ENCODE results near the gene BAIAP3.

Gene BAIAP3

DNA sequence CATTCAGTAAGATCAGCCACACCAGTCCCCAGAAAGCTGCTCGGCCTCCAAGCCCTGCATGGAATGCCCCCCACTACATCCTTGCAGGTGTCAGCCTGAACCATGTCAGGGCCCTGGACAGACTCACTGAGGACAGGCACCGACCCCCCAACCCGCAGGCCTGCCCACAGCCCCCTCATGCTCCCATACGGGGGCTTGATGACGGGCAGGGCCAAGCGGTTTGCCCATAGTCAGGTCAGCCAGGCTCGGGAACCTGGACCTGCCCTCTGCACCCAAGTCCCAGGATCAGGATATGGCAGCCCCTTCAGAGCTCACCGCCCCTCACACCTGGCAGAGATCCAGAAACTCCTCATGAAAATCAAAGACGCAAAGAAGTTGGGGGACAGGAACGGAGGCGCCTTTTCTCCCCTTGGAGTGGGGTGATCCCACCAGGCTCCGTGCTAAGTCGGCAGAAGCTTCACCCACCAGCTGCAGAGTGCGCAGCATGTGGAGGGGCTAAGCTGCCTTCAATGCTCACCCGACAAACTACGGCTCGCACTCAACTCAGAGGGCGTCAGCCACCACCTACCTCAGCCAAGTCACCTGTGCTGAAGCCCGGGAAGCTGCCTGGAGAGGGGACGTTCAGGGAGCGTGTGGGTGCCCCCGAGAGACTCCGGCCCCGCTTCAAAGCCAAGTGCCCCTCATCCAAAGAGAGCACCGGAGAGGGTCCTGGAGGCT lies 44.8 kb downstream of the BAIAP3 start:
- Histone ChIP-seq H2BK5ac (ENCODE audit: low read length) (no peak overlapping the region), H2BK15ac (replicated peaks; ENCODE audit: low read depth) (no peak overlapping the region), H3K27ac (ENCODE audit: low read depth, low read length) (no peak overlapping the region), H4K8ac (ENCODE audit: low read depth, low read length) (no peak overlapping the region), H4K5ac (ENCODE audit: low read length) (no peak overlapping the region), H2AK5ac (ENCODE audit: low read length) (no peak overlapping the region), H3K9ac (ENCODE audit: low read length) (peak overlapping the region; percentile 97), H3K56ac (ENCODE audit: low read length) (peak overlapping the region; percentile 98), H3K4me3 (ENCODE audit: low read length) (peak overlapping the region; percentile 70), H3K79me1 (ENCODE audit: low read length) (peaks cover 17% of the 10 kb centered on the region), H3K4me2 (ENCODE audit: low read length) (peak overlapping the region; percentile 90), H3K79me2 (ENCODE audit: control insufficient read depth, insufficient read depth, low read length) (peaks cover 16% of the 10 kb centered on the region), H3K27me3 (ENCODE audit: insufficient read depth, low read length, poor library complexity) (no peaks in the 10 kb centered on the region), H3K4ac (ENCODE audit: low read depth, low read length) (no peak overlapping the region), H3K23ac (ENCODE audit: low read length) (peak overlapping the region; percentile 32), H2BK120ac (ENCODE audit: low read depth, low read length) (no peak overlapping the region), H3K36me3 (ENCODE audit: control insufficient read depth, insufficient read depth, low read length) (no peaks in the 10 kb centered on the region), H3K4me1 (ENCODE audit: control insufficient read depth, low read depth, low read length) (no peaks in the 10 kb centered on the region), H3K18ac (ENCODE audit: low read length) (no peak overlapping the region)
- WGBS (ENCODE audit: extremely low coverage, insufficient coverage, low lambda C conversion rate): no CpG with 5 or more reads among the region's 25 CpGs
- DNase-seq: no peak

DNA sequence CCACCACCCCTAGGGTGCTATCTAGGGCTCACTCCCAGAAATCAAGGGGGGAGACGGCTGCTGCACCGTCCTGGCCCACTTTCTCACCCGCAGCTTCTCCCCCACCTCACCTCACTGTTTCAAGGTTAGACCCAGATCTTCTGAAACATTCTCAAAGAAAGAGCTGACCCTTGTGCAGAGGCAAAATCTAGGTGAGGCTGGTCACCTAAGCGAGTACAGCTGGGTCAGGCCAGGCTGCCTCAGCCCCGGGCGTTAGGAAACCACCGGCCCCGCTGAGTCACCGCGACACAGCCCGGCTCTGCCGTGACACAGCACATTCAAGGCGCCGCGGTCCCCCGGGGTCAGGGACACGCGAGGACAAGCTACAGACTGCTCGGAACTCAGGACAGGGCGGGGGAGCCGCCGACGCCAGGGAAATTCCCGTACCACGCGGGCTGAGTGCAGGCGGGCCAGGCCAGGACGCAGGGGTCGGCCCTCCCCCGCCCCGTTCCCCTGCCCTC lies 45.4 kb downstream of the BAIAP3 start:
- Histone ChIP-seq H4K5ac (ENCODE audit: low read length) (no peak overlapping the region), H3K4me2 (ENCODE audit: low read length) (peak overlapping the region; percentile 90), H3K79me2 (ENCODE audit: control insufficient read depth, insufficient read depth, low read length) (peaks cover 16% of the 10 kb centered on the region), H3K27me3 (ENCODE audit: insufficient read depth, low read length, poor library complexity) (no peaks in the 10 kb centered on the region), H2AK5ac (ENCODE audit: low read length) (no peak overlapping the region), H3K9ac (ENCODE audit: low read length) (peak overlapping the region; percentile 97), H3K27ac (ENCODE audit: low read depth, low read length) (peak overlapping the region; percentile 77), H3K36me3 (ENCODE audit: control insufficient read depth, insufficient read depth, low read length) (no peaks in the 10 kb centered on the region), H3K79me1 (ENCODE audit: low read length) (peaks cover 17% of the 10 kb centered on the region), H3K4ac (ENCODE audit: low read depth, low read length) (peak overlapping the region; percentile 96), H2BK15ac (replicated peaks; ENCODE audit: low read depth) (no peak overlapping the region), H3K23ac (ENCODE audit: low read length) (peak overlapping the region; percentile 32), H3K4me3 (ENCODE audit: low read length) (peak overlapping the region; percentile 70), H2BK5ac (ENCODE audit: low read length) (no peak overlapping the region), H3K4me1 (ENCODE audit: control insufficient read depth, low read depth, low read length) (no peaks in the 10 kb centered on the region), H2BK120ac (ENCODE audit: low read depth, low read length) (peak overlapping the region; percentile 82), H3K56ac (ENCODE audit: low read length) (peak overlapping the region; percentile 98), H4K8ac (ENCODE audit: low read depth, low read length) (no peak overlapping the region), H3K18ac (ENCODE audit: low read length) (peak overlapping the region; percentile 84)
- no CpG with 5 or more reads among the region's 31 CpGs for WGBS (ENCODE audit: extremely low coverage, insufficient coverage, low lambda C conversion rate)
- DNase-seq: peak; percentile 66

GRCh38 chr16:1379304-1380076 lies 46.0 kb downstream of the BAIAP3 start:
- DNase-seq: peak; percentile 69
- H3K4me1 ChIP-seq (ENCODE audit: control insufficient read depth, low read depth, low read length): no peaks in the 10 kb centered on the region

DNA sequence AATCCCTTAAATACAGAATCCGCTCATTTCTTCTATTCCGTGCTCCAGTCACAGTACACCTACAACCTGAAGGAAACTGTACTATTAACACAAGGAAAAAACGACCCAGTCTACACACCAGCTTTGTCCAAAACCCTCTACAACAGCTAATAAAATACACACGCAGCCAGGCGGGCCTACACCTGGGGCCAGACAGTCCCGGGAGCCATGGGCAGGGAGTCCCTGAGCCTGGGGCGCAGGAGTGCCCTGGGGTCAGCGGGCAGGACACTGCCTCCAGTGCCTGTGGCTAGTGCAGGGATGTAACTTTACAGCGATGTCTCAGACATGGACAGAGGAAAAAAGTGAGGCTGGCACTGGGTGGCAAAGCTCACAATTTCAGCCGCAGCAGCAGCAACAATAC lies 46.8 kb downstream of the BAIAP3 start:
- Histone ChIP-seq H3K18ac (ENCODE audit: low read length) (no peak overlapping the region), H4K5ac (ENCODE audit: low read length) (no peak overlapping the region), H2BK5ac (ENCODE audit: low read length) (no peak overlapping the region), H3K79me2 (ENCODE audit: control insufficient read depth, insufficient read depth, low read length) (peaks cover 16% of the 10 kb centered on the region), H2BK120ac (ENCODE audit: low read depth, low read length) (no peak overlapping the region), H3K27ac (ENCODE audit: low read depth, low read length) (no peak overlapping the region), H3K56ac (ENCODE audit: low read length) (peak overlapping the region; percentile 62), H3K27me3 (ENCODE audit: insufficient read depth, low read length, poor library complexity) (no peaks in the 10 kb centered on the region), H4K8ac (ENCODE audit: low read depth, low read length) (no peak overlapping the region), H3K4me1 (ENCODE audit: control insufficient read depth, low read depth, low read length) (no peaks in the 10 kb centered on the region), H3K4me2 (ENCODE audit: low read length) (peak overlapping the region; percentile 45), H3K4ac (ENCODE audit: low read depth, low read length) (no peak overlapping the region), H2BK15ac (replicated peaks; ENCODE audit: low read depth) (no peak overlapping the region), H3K9ac (ENCODE audit: low read length) (peak overlapping the region; percentile 32), H3K4me3 (ENCODE audit: low read length) (no peak overlapping the region), H3K23ac (ENCODE audit: low read length) (no peak overlapping the region), H3K36me3 (ENCODE audit: control insufficient read depth, insufficient read depth, low read length) (no peaks in the 10 kb centered on the region), H2AK5ac (ENCODE audit: low read length) (no peak overlapping the region), H3K79me1 (ENCODE audit: low read length) (peaks cover 17% of the 10 kb centered on the region)
- no peak for DNase-seq
- no CpG with 5 or more reads among the region's 10 CpGs for WGBS (ENCODE audit: extremely low coverage, insufficient coverage, low lambda C conversion rate)

More at GRCh38 chr16:1379304-1380076, 46.0 kb downstream of the BAIAP3 start:
- H3K27ac ChIP-seq (ENCODE audit: low read depth, low read length): peak overlapping the region; percentile 77
- peaks cover 16% of the 10 kb centered on the region for H3K79me2 ChIP-seq (ENCODE audit: control insufficient read depth, insufficient read depth, low read length)
- H2BK120ac ChIP-seq (ENCODE audit: low read depth, low read length): peak overlapping the region; percentile 82
- H4K8ac ChIP-seq (ENCODE audit: low read depth, low read length): no peak overlapping the region
- peak overlapping the region; percentile 98 for H3K56ac ChIP-seq (ENCODE audit: low read length)
- H4K5ac ChIP-seq (ENCODE audit: low read length): no peak overlapping the region
- peak overlapping the region; percentile 30 for H2BK5ac ChIP-seq (ENCODE audit: low read length)
- no peak overlapping the region for H3K23ac ChIP-seq (ENCODE audit: low read length)
- no CpG with 5 or more reads among the region's 95 CpGs for WGBS (ENCODE audit: extremely low coverage, insufficient coverage, low lambda C conversion rate)
- H3K9ac ChIP-seq (ENCODE audit: low read length): peak overlapping the region; percentile 97
- peak overlapping the region; percentile 90 for H3K4me2 ChIP-seq (ENCODE audit: low read length)
- peaks cover 17% of the 10 kb centered on the region for H3K79me1 ChIP-seq (ENCODE audit: low read length)
- H3K4me3 ChIP-seq (ENCODE audit: low read length): peak overlapping the region; percentile 70
- peak overlapping the region; percentile 84 for H3K18ac ChIP-seq (ENCODE audit: low read length)
- H3K27me3 ChIP-seq (ENCODE audit: insufficient read depth, low read length, poor library complexity): no peaks in the 10 kb centered on the region
- no peak overlapping the region for H2AK5ac ChIP-seq (ENCODE audit: low read length)
- H3K36me3 ChIP-seq (ENCODE audit: control insufficient read depth, insufficient read depth, low read length): no peaks in the 10 kb centered on the region
- H2BK15ac ChIP-seq (replicated peaks; ENCODE audit: low read depth): no peak overlapping the region
- peak overlapping the region; percentile 96 for H3K4ac ChIP-seq (ENCODE audit: low read depth, low read length)

GRCh38 chr16:1381612-1382406 lies 48.4 kb downstream of the BAIAP3 start:
- H3K27me3 ChIP-seq (ENCODE audit: insufficient read depth, low read length, poor library complexity): no peaks in the 10 kb centered on the region
- H4K8ac ChIP-seq (ENCODE audit: low read depth, low read length): no peak overlapping the region
- no peaks in the 10 kb centered on the region for H3K4me1 ChIP-seq (ENCODE audit: control insufficient read depth, low read depth, low read length)
- H3K56ac ChIP-seq (ENCODE audit: low read length): no peak overlapping the region
- H3K23ac ChIP-seq (ENCODE audit: low read length): no peak overlapping the region
- no peak overlapping the region for H3K4me2 ChIP-seq (ENCODE audit: low read length)
- no CpG with 5 or more reads among the region's 9 CpGs for WGBS (ENCODE audit: extremely low coverage, insufficient coverage, low lambda C conversion rate)
- no peak overlapping the region for H2BK120ac ChIP-seq (ENCODE audit: low read depth, low read length)
- no peak overlapping the region for H3K27ac ChIP-seq (ENCODE audit: low read depth, low read length)
- H4K5ac ChIP-seq (ENCODE audit: low read length): no peak overlapping the region
- H2AK5ac ChIP-seq (ENCODE audit: low read length): no peak overlapping the region
- no peak for DNase-seq
- no peak overlapping the region for H3K4me3 ChIP-seq (ENCODE audit: low read length)
- peaks cover 14% of the 10 kb centered on the region for H3K79me2 ChIP-seq (ENCODE audit: control insufficient read depth, insufficient read depth, low read length)
- H3K9ac ChIP-seq (ENCODE audit: low read length): no peak overlapping the region
- no peak overlapping the region for H2BK5ac ChIP-seq (ENCODE audit: low read length)
- no peaks in the 10 kb centered on the region for H3K36me3 ChIP-seq (ENCODE audit: control insufficient read depth, insufficient read depth, low read length)
- no peak overlapping the region for H3K18ac ChIP-seq (ENCODE audit: low read length)
- H3K79me1 ChIP-seq (ENCODE audit: low read length): peaks cover 12% of the 10 kb centered on the region
- H2BK15ac ChIP-seq (replicated peaks; ENCODE audit: low read depth): no peak overlapping the region
- H3K4ac ChIP-seq (ENCODE audit: low read depth, low read length): no peak overlapping the region

All from mesendoderm (in vitro differentiated cells).